C4-2B (cell line): ENCODE measurements around the gene TMIGD1.

Experiments
- ZFX ChIP-seq: fragments of 450-650 bp; IDR thresholded peaks from 2 replicates; pipeline ENCODE4 v1.6.1; 2017
- TF ChIP-seq, protein P1 (sequence below): fragments of 450-650 bp; conservative IDR thresholded peaks from 2 replicates; pipeline ENCODE4 v1.5.1; 2017; ENCODE audit warnings: mild to moderate bottlenecking

GRCh38 chr17:30343796-30344195 is 9.9 kb upstream of the TMIGD1 start:
- TF ChIP-seq, protein P1, sequence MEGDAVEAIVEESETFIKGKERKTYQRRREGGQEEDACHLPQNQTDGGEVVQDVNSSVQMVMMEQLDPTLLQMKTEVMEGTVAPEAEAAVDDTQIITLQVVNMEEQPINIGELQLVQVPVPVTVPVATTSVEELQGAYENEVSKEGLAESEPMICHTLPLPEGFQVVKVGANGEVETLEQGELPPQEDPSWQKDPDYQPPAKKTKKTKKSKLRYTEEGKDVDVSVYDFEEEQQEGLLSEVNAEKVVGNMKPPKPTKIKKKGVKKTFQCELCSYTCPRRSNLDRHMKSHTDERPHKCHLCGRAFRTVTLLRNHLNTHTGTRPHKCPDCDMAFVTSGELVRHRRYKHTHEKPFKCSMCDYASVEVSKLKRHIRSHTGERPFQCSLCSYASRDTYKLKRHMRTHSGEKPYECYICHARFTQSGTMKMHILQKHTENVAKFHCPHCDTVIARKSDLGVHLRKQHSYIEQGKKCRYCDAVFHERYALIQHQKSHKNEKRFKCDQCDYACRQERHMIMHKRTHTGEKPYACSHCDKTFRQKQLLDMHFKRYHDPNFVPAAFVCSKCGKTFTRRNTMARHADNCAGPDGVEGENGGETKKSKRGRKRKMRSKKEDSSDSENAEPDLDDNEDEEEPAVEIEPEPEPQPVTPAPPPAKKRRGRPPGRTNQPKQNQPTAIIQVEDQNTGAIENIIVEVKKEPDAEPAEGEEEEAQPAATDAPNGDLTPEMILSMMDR = no peak
- TF ChIP-seq ZFX = no peak
